Naive thymus-derived CD8-positive, alpha-beta T cell (primary cell): ENCODE results near the gene GCHFR. TPM values are rescaled to one million over a fixed set of nuclear protein-coding genes. Genes with fewer than 3 reads are reported as not detected.
A peak's percentile ranks its signal among the peaks of the same experiment; 100 is the strongest.

Source experiments
- ATAC-seq, 2 donors: fragments of 150-1000 bp; cut with Tn5 transposase in 1 of 2; sonication (Bioruptor Pico), chemical (Tn5 transposase) in 1 of 2; 1 replicate in 1 of 2; 2 replicates in 1 of 2; pipeline ENCODE4 v1.10.0; 2021; ENCODE audit warnings: mild to moderate bottlenecking in 2 of 2, moderate library complexity in 2 of 2
- POLR2A ChIA-PET: fragments of 350-600 bp; sonication (Branson Sonifier 250); formaldehyde crosslinking; loops from one replicate; lab custom pipeline; 2021; ENCODE audit warnings: antibody characterized with exemption; lab: Charles Lee
- DNase-seq, 10 donors: peaks; one replicate each; pipeline versions ENCODE4 v3.0.0 to v3.0.0-alpha.2; 2020 to 2022
- H3K27ac Mint-ChIP-seq, 10 donors: one replicate each; pipeline ENCODE4 v1.8.0; 2020 to 2022; ENCODE audit warnings: mild to moderate bottlenecking in 10 of 10, mixed read lengths in 10 of 10, moderate library complexity in 4 of 10, inconsistent platforms in 1 of 10
- H3K27me3 Mint-ChIP-seq, 5 donors: one replicate each; pipeline ENCODE4 v1.8.0; 2021 to 2022; ENCODE audit warnings: mixed read lengths in 5 of 5
- H3K36me3 Mint-ChIP-seq, 3 donors: one replicate each; pipeline ENCODE4 v1.8.0; 2020 to 2022; ENCODE audit warnings: mixed read lengths in 3 of 3, mild to moderate bottlenecking in 2 of 3, inconsistent platforms in 1 of 3
- H3K4me1 Mint-ChIP-seq, 4 donors: one replicate each; pipeline ENCODE4 v1.8.0; 2021 to 2022; ENCODE audit warnings: mixed read lengths in 4 of 4
- H3K4me3 Mint-ChIP-seq, 10 donors: one replicate each; pipeline ENCODE4 v1.8.0; 2020 to 2022; ENCODE audit warnings: mild to moderate bottlenecking in 10 of 10, mixed read lengths in 10 of 10, moderate library complexity in 6 of 10, inconsistent platforms in 1 of 10
- H3K9me3 Mint-ChIP-seq, 9 donors: one replicate each; pipeline ENCODE4 v1.8.0; 2020 to 2022; ENCODE audit warnings: mixed read lengths in 9 of 9, mild to moderate bottlenecking in 3 of 9, inconsistent platforms in 1 of 9, moderate library complexity in 1 of 9
- polyA plus RNA-seq, 3 donors: library from polyadenylated mRNA; unstranded; fragments of 300-500 nt; fragmentation: Illumina TruSeq; gene quantifications; one replicate each; pipeline ENCODE4 v1.2.3, GENCODE V29; 2021
- total RNA-seq, 8 experiments: library from RNA in 2 of 8; stranded (reverse) in 2 of 8; gene quantifications; one replicate each; pipeline ENCODE4 v1.2.3 and lab custom pipeline; 2021 to 2026

The GCHFR gene
- total and polyA plus RNA-seq, 5 experiments from 2014 or later = 17.8 to 53.9 (median 46.5) TPM

- H3K4me1 Mint-ChIP-seq = peaks cover 16 to 37% (median 37%) of the 10 kb centered on the region in 4 donors
- POLR2A ChIA-PET = interaction anchor here (0.6 to 2.2 kb wide), 6 partner anchors 9 to 237 kb away, joined by 3 to 24 read pairs (median 4); partner anchors contain the start of genes C15orf62, RAD51 and RPUSD2
- peaks cover 0 to 22% (median 6%) of the 10 kb centered on the region in 3 donors for H3K36me3 Mint-ChIP-seq
- DNase-seq = no peak
- H3K27me3 Mint-ChIP-seq = no peaks in the 10 kb centered on the region
- no peak for ATAC-seq
- no peaks in the 10 kb centered on the region for H3K9me3 Mint-ChIP-seq
- peak overlapping the region; percentile 94 to 99 (median 98) for H3K27ac Mint-ChIP-seq
- H3K4me3 Mint-ChIP-seq = peak overlapping the region; percentile 89 to 100 (median 99)
Measured at GRCh38 chr15:40806672-40807027, 42.8 kb downstream of the GCHFR start.

GRCh38 chr15:40807028-40807887 lies 43.4 kb downstream of the GCHFR start, which contains the start of the genes DNAJC17 and ZFYVE19:
Gene DNAJC17 (minus strand): TSS chr15:40807473. CDS start chr15:40807446, 27 bp downstream.
Gene ZFYVE19 (plus strand): TSS chr15:40807089. CDS start chr15:40807590, 501 bp downstream.
- DNase-seq = peak; percentile 88 to 96 (median 92)
- Mint-ChIP-seq H3K27me3 (no peaks in the 10 kb centered on the region), H3K4me1 (peaks cover 13 to 32% (median 32%) of the 10 kb centered on the region in 4 donors), H3K36me3 (peaks cover 0 to 21% (median 7%) of the 10 kb centered on the region in 3 donors), H3K27ac (peak within 1 kb of the TSS; percentile 94 to 99 (median 98)), H3K9me3 (no peaks in the 10 kb centered on the region), H3K4me3 (peak within 1 kb of the TSS; percentile 89 to 100 (median 99))
- POLR2A ChIA-PET = interaction anchor here (0.6 to 2.2 kb wide), 6 partner anchors 8 to 525 kb away, joined by 3 to 24 read pairs (median 3); partner anchors contain the start of genes NUSAP1, OIP5, RAD51 and RPUSD2
- ATAC-seq = peak; percentile 96 to 98

GRCh38 chr15:40807888-40808461 lies 44.1 kb downstream of the GCHFR start:
- DNase-seq = no peak
- POLR2A ChIA-PET = interaction anchor here (1.2 to 2.2 kb wide), 3 partner anchors 8 to 524 kb away, joined by 3 to 24 read pairs (median 3); partner anchors contain the start of genes NUSAP1, OIP5 and RAD51
- Mint-ChIP-seq H3K36me3 (peaks cover 0 to 28% (median 7%) of the 10 kb centered on the region in 3 donors), H3K4me1 (peaks cover 14 to 31% (median 29%) of the 10 kb centered on the region in 4 donors), H3K27me3 (no peaks in the 10 kb centered on the region), H3K9me3 (no peaks in the 10 kb centered on the region), H3K4me3 (peak overlapping the region; percentile 89 to 100 (median 99)), H3K27ac (peak overlapping the region in 8 of 10 donors; percentile 52 to 99 (median 97))
- no peak for ATAC-seq

GRCh38 chr15:40808861-40809450 lies 45.1 kb downstream of the GCHFR start:
- Mint-ChIP-seq H3K9me3 (no peaks in the 10 kb centered on the region), H3K27me3 (no peaks in the 10 kb centered on the region), H3K27ac (no peak overlapping the region), H3K36me3 (peaks cover 0 to 27% (median 7%) of the 10 kb centered on the region in 3 donors), H3K4me3 (peak overlapping the region in 8 of 10 donors; percentile 13 to 100 (median 98)), H3K4me1 (peaks cover 11 to 25% (median 22%) of the 10 kb centered on the region in 4 donors)
- POLR2A ChIA-PET = no interaction called here
- ATAC-seq (no peak), DNase-seq (no peak)

- Mint-ChIP-seq H3K4me3 (no peak overlapping the region), H3K9me3 (no peaks in the 10 kb centered on the region), H3K4me1 (peaks cover 3 to 12% (median 7%) of the 10 kb centered on the region in 4 donors), H3K27ac (no peak overlapping the region), H3K36me3 (peaks cover 0 to 40% (median 12%) of the 10 kb centered on the region in 3 donors), H3K27me3 (no peaks in the 10 kb centered on the region)
- ATAC-seq (no peak), DNase-seq (no peak)
- POLR2A ChIA-PET = interaction anchor here (0.5 kb wide), 1 partner anchor 1982 kb away, joined by 5 read pairs; no protein-coding TSS in a partner anchor
Measured at GRCh38 chr15:40812721-40813425, 49.0 kb downstream of the GCHFR start.

- Mint-ChIP-seq H3K27me3 (no peaks in the 10 kb centered on the region), H3K36me3 (peaks cover 0 to 40% (median 10%) of the 10 kb centered on the region in 3 donors), H3K9me3 (no peaks in the 10 kb centered on the region), H3K27ac (peak overlapping the region in 2 of 10 donors; percentile 41 to 57), H3K4me3 (no peak overlapping the region), H3K4me1 (peaks cover 0 to 1% (median 0%) of the 10 kb centered on the region in 4 donors)
- DNase-seq = no peak
- no peak for ATAC-seq
- POLR2A ChIA-PET = interaction anchor here (0.6 to 1.4 kb wide), 2 partner anchors 8 to 524 kb away, joined by 3 to 4 read pairs; partner anchors contain the start of genes DNAJC17 and ZFYVE19
Measured at GRCh38 chr15:40815042-40815698, 51.3 kb downstream of the GCHFR start.

Other genes with a start within 250 kb of the GCHFR start
- gene CCDC32, start 199.0 kb upstream of the GCHFR start, total RNA-seq = 10 to 100 TPM; 31.7 to 31.8 TPM
- 10 to 100 TPM; 40.4 to 43.2 (median 40.5) TPM for gene CCDC32, start 199.0 kb upstream of the GCHFR start, polyA plus RNA-seq
- gene RPUSD2, start 194.8 kb upstream of the GCHFR start, total RNA-seq = 10 to 100 TPM; 15.6 to 15.7 TPM
- gene RPUSD2, start 194.8 kb upstream of the GCHFR start, polyA plus RNA-seq = 10 to 100 TPM; 18.7 to 23.3 (median 22.2) TPM
- under 1 TPM; 0.14 to 0.21 TPM for gene KNL1, start 169.8 kb upstream of the GCHFR start, total RNA-seq
- gene KNL1, start 169.8 kb upstream of the GCHFR start, polyA plus RNA-seq = under 1 TPM in 1 of 3 donors, not detected in 2; 0.03 TPM
- gene RAD51, start 68.9 kb upstream of the GCHFR start, total RNA-seq = 1 to 10 TPM in 1 of 2 experiments, under 1 TPM in 1; 0.69 to 1.1 TPM
- gene RAD51, start 68.9 kb upstream of the GCHFR start, polyA plus RNA-seq = under 1 TPM in 1 of 3 donors, not detected in 2; 0.46 TPM
- 10 to 100 TPM; 18.2 to 19.1 TPM for gene RMDN3, start 8.8 kb upstream of the GCHFR start, total RNA-seq
- 10 to 100 TPM; 13.4 to 19.4 (median 16.8) TPM for gene RMDN3, start 8.8 kb upstream of the GCHFR start, polyA plus RNA-seq
- gene C15orf62, start 5.9 kb downstream of the GCHFR start, total RNA-seq = 1 to 10 TPM; 2.0 to 2.2 TPM
- gene C15orf62, start 5.9 kb downstream of the GCHFR start, polyA plus RNA-seq = under 1 TPM in 1 of 3 donors, not detected in 2; 0.40 TPM
- gene ZFYVE19, start 43.0 kb downstream of the GCHFR start, total RNA-seq = 10 to 100 TPM; 28.9 to 33.8 TPM
- 10 to 100 TPM; 13.2 to 15.5 (median 13.8) TPM for gene ZFYVE19, start 43.0 kb downstream of the GCHFR start, polyA plus RNA-seq
- gene DNAJC17, start 43.4 kb downstream of the GCHFR start, total RNA-seq = 10 to 100 TPM; 37.6 to 38.4 TPM
- gene DNAJC17, start 43.4 kb downstream of the GCHFR start, polyA plus RNA-seq = 10 to 100 TPM; 17.5 to 37.5 (median 31.3) TPM
- not detected for gene PPP1R14D, start 64.6 kb downstream of the GCHFR start, total RNA-seq
- not detected for gene PPP1R14D, start 64.6 kb downstream of the GCHFR start, polyA plus RNA-seq
- under 1 TPM; 0.42 to 0.80 TPM for gene SPINT1, start 80.0 kb downstream of the GCHFR start, total RNA-seq
- under 1 TPM in 2 of 3 donors, not detected in 1; 0.11 to 0.16 TPM for gene SPINT1, start 80.0 kb downstream of the GCHFR start, polyA plus RNA-seq
- not detected for gene RHOV, start 110.2 kb downstream of the GCHFR start, total RNA-seq
- gene RHOV, start 110.2 kb downstream of the GCHFR start, polyA plus RNA-seq = not detected
- 10 to 100 TPM; 20.4 to 20.7 TPM for gene VPS18, start 130.4 kb downstream of the GCHFR start, total RNA-seq
- 10 to 100 TPM; 11.1 to 19.2 (median 15.0) TPM for gene VPS18, start 130.4 kb downstream of the GCHFR start, polyA plus RNA-seq
- under 1 TPM in 1 of 2 experiments, not detected in 1; 0.16 TPM for gene DLL4, start 165.3 kb downstream of the GCHFR start, total RNA-seq
- not detected for gene DLL4, start 165.3 kb downstream of the GCHFR start, polyA plus RNA-seq
- 1 to 10 TPM; 8.9 to 9.2 TPM for gene CHAC1, start 189.4 kb downstream of the GCHFR start, total RNA-seq
- not detected for gene CHAC1, start 189.4 kb downstream of the GCHFR start, polyA plus RNA-seq